Measurements from ENCODE around the gene MMP28.
A peak's percentile ranks its signal among the peaks of the same experiment; 100 is the strongest.

MMP28 gene, protein sequence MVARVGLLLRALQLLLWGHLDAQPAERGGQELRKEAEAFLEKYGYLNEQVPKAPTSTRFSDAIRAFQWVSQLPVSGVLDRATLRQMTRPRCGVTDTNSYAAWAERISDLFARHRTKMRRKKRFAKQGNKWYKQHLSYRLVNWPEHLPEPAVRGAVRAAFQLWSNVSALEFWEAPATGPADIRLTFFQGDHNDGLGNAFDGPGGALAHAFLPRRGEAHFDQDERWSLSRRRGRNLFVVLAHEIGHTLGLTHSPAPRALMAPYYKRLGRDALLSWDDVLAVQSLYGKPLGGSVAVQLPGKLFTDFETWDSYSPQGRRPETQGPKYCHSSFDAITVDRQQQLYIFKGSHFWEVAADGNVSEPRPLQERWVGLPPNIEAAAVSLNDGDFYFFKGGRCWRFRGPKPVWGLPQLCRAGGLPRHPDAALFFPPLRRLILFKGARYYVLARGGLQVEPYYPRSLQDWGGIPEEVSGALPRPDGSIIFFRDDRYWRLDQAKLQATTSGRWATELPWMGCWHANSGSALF
- 0.09 to 0.39 (median 0.35) reads per million in 3 donors for total RNA-seq

GRCh38 chr17:35795007-35795870, at the start of gene MMP28:
Gene MMP28 (minus strand): TSS chr17:35795641. CDS start chr17:35795377, 264 bp downstream.
- H3K27me3 ChIP-seq (replicated peaks; ENCODE audit: control insufficient read depth, insufficient read depth, low read length, poor library complexity, severe bottlenecking), result peaks cover 9% of the 10 kb centered on the region
- peaks cover 10% of the 10 kb centered on the region for H3K4me1 ChIP-seq (ENCODE audit: control insufficient read depth, insufficient read depth, low read length, poor library complexity, severe bottlenecking)
- no peak for DNase-seq
- no peak within 1 kb of the TSS for H3K27ac ChIP-seq (ENCODE audit: insufficient read depth, low read length, poor library complexity, severe bottlenecking)
- no peaks in the 10 kb centered on the region for H3K9me3 ChIP-seq (ENCODE audit: control insufficient read depth, low read length)
- no peaks in the 10 kb centered on the region for H3K36me3 ChIP-seq (ENCODE audit: control insufficient read depth, insufficient read depth, low read length)
- peak within 1 kb of the TSS; percentile 62 for H3K4me3 ChIP-seq (ENCODE audit: insufficient read depth, low read depth, low read length, poor library complexity, severe bottlenecking)

- no peaks in the 10 kb centered on the region for H3K27me3 ChIP-seq (replicated peaks; ENCODE audit: control insufficient read depth, insufficient read depth, low read length, poor library complexity, severe bottlenecking)
- H3K36me3 ChIP-seq (ENCODE audit: control insufficient read depth, insufficient read depth, low read length), result peaks cover 74% of the 10 kb centered on the region
These were observed 49.1 kb upstream of the MMP28 start for GRCh38 chr17:35844547-35844946.

DNA sequence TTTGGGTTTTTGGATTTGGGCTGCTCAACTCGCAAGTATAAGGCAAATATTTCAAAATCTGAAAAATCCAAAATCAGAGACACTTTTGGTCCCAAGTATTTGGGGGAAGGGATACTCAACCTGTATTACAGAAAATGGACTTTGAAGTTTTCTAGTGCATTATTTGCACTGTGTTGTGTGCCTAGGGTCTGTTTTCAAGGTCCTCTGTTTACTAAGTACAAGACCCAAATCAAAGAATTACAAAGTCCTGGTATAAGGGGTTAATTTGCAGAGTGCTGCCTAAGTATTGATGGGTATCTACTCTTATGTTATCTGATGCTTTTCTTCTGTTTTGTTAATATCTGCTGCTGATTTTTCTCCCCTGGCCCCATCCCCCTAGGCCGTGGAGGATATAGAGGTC, 48.3 kb upstream of the MMP28 start:
- Histone ChIP-seq H3K27me3 (replicated peaks; ENCODE audit: control insufficient read depth, insufficient read depth, low read length, poor library complexity, severe bottlenecking) (no peaks in the 10 kb centered on the region), H3K9me3 (ENCODE audit: control insufficient read depth, low read length) (no peaks in the 10 kb centered on the region), H3K4me3 (ENCODE audit: insufficient read depth, low read depth, low read length, poor library complexity, severe bottlenecking) (no peak overlapping the region), H3K4me1 (ENCODE audit: control insufficient read depth, insufficient read depth, low read length, poor library complexity, severe bottlenecking) (no peaks in the 10 kb centered on the region), H3K27ac (ENCODE audit: insufficient read depth, low read length, poor library complexity, severe bottlenecking) (no peak overlapping the region), H3K36me3 (ENCODE audit: control insufficient read depth, insufficient read depth, low read length) (peaks cover 74% of the 10 kb centered on the region)
- DNase-seq, result no peak

More at GRCh38 chr17:35844547-35844946, 49.1 kb upstream of the MMP28 start:
- Histone ChIP-seq H3K4me1 (ENCODE audit: control insufficient read depth, insufficient read depth, low read length, poor library complexity, severe bottlenecking) (no peaks in the 10 kb centered on the region), H3K27ac (ENCODE audit: insufficient read depth, low read length, poor library complexity, severe bottlenecking) (no peak overlapping the region), H3K9me3 (ENCODE audit: control insufficient read depth, low read length) (no peaks in the 10 kb centered on the region), H3K4me3 (ENCODE audit: insufficient read depth, low read depth, low read length, poor library complexity, severe bottlenecking) (no peak overlapping the region)
- no peak for DNase-seq

GRCh38 chr17:35842239-35842638, 46.8 kb upstream of the MMP28 start:
- no peak for DNase-seq
- no peak overlapping the region for H3K27ac ChIP-seq (ENCODE audit: insufficient read depth, low read length, poor library complexity, severe bottlenecking)
- no peaks in the 10 kb centered on the region for H3K9me3 ChIP-seq (ENCODE audit: control insufficient read depth, low read length)
- no peak overlapping the region for H3K4me3 ChIP-seq (ENCODE audit: insufficient read depth, low read depth, low read length, poor library complexity, severe bottlenecking)
- peaks cover 77% of the 10 kb centered on the region for H3K36me3 ChIP-seq (ENCODE audit: control insufficient read depth, insufficient read depth, low read length)
- no peaks in the 10 kb centered on the region for H3K27me3 ChIP-seq (replicated peaks; ENCODE audit: control insufficient read depth, insufficient read depth, low read length, poor library complexity, severe bottlenecking)
- no peaks in the 10 kb centered on the region for H3K4me1 ChIP-seq (ENCODE audit: control insufficient read depth, insufficient read depth, low read length, poor library complexity, severe bottlenecking)

- H3K36me3 ChIP-seq (ENCODE audit: control insufficient read depth, insufficient read depth, low read length), result peaks cover 79% of the 10 kb centered on the region
- no peaks in the 10 kb centered on the region for H3K27me3 ChIP-seq (replicated peaks; ENCODE audit: control insufficient read depth, insufficient read depth, low read length, poor library complexity, severe bottlenecking)
- no peak for DNase-seq
- no peak overlapping the region for H3K4me3 ChIP-seq (ENCODE audit: insufficient read depth, low read depth, low read length, poor library complexity, severe bottlenecking)
- H3K9me3 ChIP-seq (ENCODE audit: control insufficient read depth, low read length), result no peaks in the 10 kb centered on the region
- no peaks in the 10 kb centered on the region for H3K4me1 ChIP-seq (ENCODE audit: control insufficient read depth, insufficient read depth, low read length, poor library complexity, severe bottlenecking)
- no peak overlapping the region for H3K27ac ChIP-seq (ENCODE audit: insufficient read depth, low read length, poor library complexity, severe bottlenecking)
These were observed 46.1 kb upstream of the MMP28 start for GRCh38 chr17:35841505-35841904.

DNA sequence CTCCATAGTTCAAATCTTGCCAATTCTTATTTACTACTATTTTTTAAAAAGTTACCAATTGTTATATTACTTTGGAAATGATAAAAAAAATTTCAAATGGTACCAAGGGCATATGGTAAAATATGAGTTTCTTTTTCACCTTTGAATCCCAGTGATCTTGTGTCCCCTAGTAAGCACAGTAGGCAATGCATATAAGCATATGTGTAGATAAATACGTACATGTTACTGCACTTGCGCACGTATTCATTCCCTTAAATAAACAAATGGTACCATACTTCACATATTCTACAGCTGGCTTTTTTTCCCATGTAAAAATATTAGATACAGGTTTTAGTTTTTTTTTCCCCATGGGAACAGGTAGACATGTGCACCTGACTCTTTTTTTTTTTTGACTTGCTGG, 45.7 kb upstream of the MMP28 start:
- no peaks in the 10 kb centered on the region for H3K4me1 ChIP-seq (ENCODE audit: control insufficient read depth, insufficient read depth, low read length, poor library complexity, severe bottlenecking)
- H3K27ac ChIP-seq (ENCODE audit: insufficient read depth, low read length, poor library complexity, severe bottlenecking), result no peak overlapping the region
- no peaks in the 10 kb centered on the region for H3K27me3 ChIP-seq (replicated peaks; ENCODE audit: control insufficient read depth, insufficient read depth, low read length, poor library complexity, severe bottlenecking)
- H3K36me3 ChIP-seq (ENCODE audit: control insufficient read depth, insufficient read depth, low read length), result peaks cover 80% of the 10 kb centered on the region
- no peak overlapping the region for H3K4me3 ChIP-seq (ENCODE audit: insufficient read depth, low read depth, low read length, poor library complexity, severe bottlenecking)
- DNase-seq, result no peak
- no peaks in the 10 kb centered on the region for H3K9me3 ChIP-seq (ENCODE audit: control insufficient read depth, low read length)

GRCh38 chr17:35825206-35825605, 29.8 kb upstream of the MMP28 start:
- Histone ChIP-seq H3K27me3 (replicated peaks; ENCODE audit: control insufficient read depth, insufficient read depth, low read length, poor library complexity, severe bottlenecking) (no peaks in the 10 kb centered on the region), H3K4me1 (ENCODE audit: control insufficient read depth, insufficient read depth, low read length, poor library complexity, severe bottlenecking) (no peaks in the 10 kb centered on the region), H3K27ac (ENCODE audit: insufficient read depth, low read length, poor library complexity, severe bottlenecking) (no peak overlapping the region), H3K36me3 (ENCODE audit: control insufficient read depth, insufficient read depth, low read length) (peaks cover 53% of the 10 kb centered on the region), H3K9me3 (ENCODE audit: control insufficient read depth, low read length) (no peaks in the 10 kb centered on the region), H3K4me3 (ENCODE audit: insufficient read depth, low read depth, low read length, poor library complexity, severe bottlenecking) (no peak overlapping the region)
- DNase-seq, result no peak

DNA sequence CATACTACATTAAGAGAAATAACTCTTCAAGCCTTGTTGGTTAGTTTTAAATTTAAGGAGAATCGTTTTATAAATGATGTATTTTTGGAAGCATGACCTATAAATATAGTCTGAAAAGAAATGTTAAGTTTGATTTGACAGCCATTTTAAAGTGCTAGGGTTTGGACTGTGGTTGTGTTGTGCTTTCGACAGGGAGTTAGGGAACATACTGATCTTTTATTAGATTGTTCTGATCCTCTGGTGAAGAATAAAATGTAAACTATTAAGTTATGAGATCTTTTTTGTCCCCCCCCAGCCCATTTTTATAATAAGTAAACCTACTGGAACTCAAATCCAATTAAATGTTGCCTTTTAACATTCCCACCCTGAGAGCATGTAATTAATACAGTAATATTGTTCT, 25.9 kb upstream of the MMP28 start:
- no peaks in the 10 kb centered on the region for H3K4me1 ChIP-seq (ENCODE audit: control insufficient read depth, insufficient read depth, low read length, poor library complexity, severe bottlenecking)
- peaks cover 59% of the 10 kb centered on the region for H3K36me3 ChIP-seq (ENCODE audit: control insufficient read depth, insufficient read depth, low read length)
- no peak overlapping the region for H3K27ac ChIP-seq (ENCODE audit: insufficient read depth, low read length, poor library complexity, severe bottlenecking)
- no peak for DNase-seq
- H3K9me3 ChIP-seq (ENCODE audit: control insufficient read depth, low read length), result no peaks in the 10 kb centered on the region
- H3K4me3 ChIP-seq (ENCODE audit: insufficient read depth, low read depth, low read length, poor library complexity, severe bottlenecking), result no peak overlapping the region
- H3K27me3 ChIP-seq (replicated peaks; ENCODE audit: control insufficient read depth, insufficient read depth, low read length, poor library complexity, severe bottlenecking), result no peaks in the 10 kb centered on the region

DNA sequence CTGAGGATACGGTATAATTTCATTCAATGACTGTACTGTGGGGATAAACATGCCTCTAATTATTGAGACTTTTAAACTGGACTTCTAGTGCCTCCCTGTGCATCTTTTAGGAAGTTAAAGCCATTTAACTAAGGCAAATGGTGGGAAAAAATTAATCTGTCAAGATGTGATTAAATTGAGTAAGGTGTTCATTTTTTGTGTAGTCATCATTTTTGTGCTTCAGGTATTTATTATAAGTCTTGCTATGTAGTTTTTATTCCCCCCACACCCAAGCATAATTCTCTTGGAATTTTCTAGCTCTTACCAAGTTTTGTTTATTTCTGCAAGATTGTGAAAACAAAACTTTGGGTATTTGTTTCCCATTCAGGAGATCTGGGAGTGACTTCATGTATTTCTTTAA, 24.0 kb upstream of the MMP28 start:
- Histone ChIP-seq H3K36me3 (ENCODE audit: control insufficient read depth, insufficient read depth, low read length) (peaks cover 52% of the 10 kb centered on the region), H3K27ac (ENCODE audit: insufficient read depth, low read length, poor library complexity, severe bottlenecking) (no peak overlapping the region), H3K9me3 (ENCODE audit: control insufficient read depth, low read length) (no peaks in the 10 kb centered on the region), H3K27me3 (replicated peaks; ENCODE audit: control insufficient read depth, insufficient read depth, low read length, poor library complexity, severe bottlenecking) (no peaks in the 10 kb centered on the region), H3K4me3 (ENCODE audit: insufficient read depth, low read depth, low read length, poor library complexity, severe bottlenecking) (no peak overlapping the region), H3K4me1 (ENCODE audit: control insufficient read depth, insufficient read depth, low read length, poor library complexity, severe bottlenecking) (no peaks in the 10 kb centered on the region)
- DNase-seq, result no peak

DNA sequence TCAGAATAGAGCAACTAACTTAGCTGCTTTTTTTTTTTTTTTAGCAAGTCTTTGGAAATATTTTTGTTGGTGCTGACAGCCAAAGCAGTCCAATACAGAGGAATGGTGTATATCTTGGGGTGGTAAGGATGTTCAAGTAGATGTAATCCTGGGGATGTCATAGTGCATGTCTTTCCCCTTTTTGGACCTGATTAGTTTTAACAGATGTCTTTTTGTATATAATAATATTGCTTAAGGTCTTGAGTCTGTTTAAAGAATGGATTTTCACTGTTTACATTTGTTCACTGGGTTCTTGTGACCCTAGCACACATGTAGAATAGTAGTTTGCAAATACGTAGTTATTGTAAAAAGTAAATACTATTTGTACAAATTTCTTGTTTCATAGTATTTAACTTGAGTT, 21.8 kb upstream of the MMP28 start:
- no peaks in the 10 kb centered on the region for H3K9me3 ChIP-seq (ENCODE audit: control insufficient read depth, low read length)
- H3K27ac ChIP-seq (ENCODE audit: insufficient read depth, low read length, poor library complexity, severe bottlenecking), result no peak overlapping the region
- no peaks in the 10 kb centered on the region for H3K27me3 ChIP-seq (replicated peaks; ENCODE audit: control insufficient read depth, insufficient read depth, low read length, poor library complexity, severe bottlenecking)
- peaks cover 34% of the 10 kb centered on the region for H3K36me3 ChIP-seq (ENCODE audit: control insufficient read depth, insufficient read depth, low read length)
- DNase-seq, result no peak
- H3K4me1 ChIP-seq (ENCODE audit: control insufficient read depth, insufficient read depth, low read length, poor library complexity, severe bottlenecking), result peaks cover 2% of the 10 kb centered on the region
- no peak overlapping the region for H3K4me3 ChIP-seq (ENCODE audit: insufficient read depth, low read depth, low read length, poor library complexity, severe bottlenecking)
